ENCODE measurements around the gene CACNA2D3. TPM values are rescaled to one million over a fixed set of nuclear protein-coding genes. Genes with fewer than 3 reads are reported as not detected.

The CACNA2D3 gene
- polyA plus RNA-seq, 3 donors: 8.3 to 21.5 (median 10.4) TPM

DNA sequence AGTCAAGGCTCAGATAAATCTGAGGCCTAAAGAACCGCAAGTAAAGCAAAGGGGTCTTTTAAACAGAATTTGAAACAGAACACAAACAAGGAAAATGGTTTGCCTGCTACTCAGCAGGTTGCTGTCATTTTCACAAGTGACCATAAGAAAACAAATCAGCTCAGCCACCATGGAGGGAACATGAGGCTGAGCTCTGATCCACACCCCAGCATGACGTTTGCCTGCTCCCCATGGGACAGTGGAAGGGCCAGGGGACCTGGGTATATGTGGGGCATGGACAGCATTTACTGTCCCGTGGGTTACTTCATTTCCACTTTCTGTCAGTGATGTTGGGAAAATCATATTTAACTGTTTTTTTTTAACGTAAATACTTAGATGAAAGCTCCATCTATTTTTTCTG is 434.3 kb downstream of the CACNA2D3 start:
- Histone ChIP-seq H3K36me3 (replicated peaks in 1 of 2; ENCODE audit: control insufficient read depth in 1 of 2, insufficient read depth in 2 of 2, low read length in 2 of 2) (no peaks in the 10 kb centered on the region), H3K9me3 (replicated peaks in 1 of 2; ENCODE audit: control insufficient read depth in 1 of 2, insufficient read depth in 1 of 2, low read length in 2 of 2) (no peaks in the 10 kb centered on the region), H3K4me3 (replicated peaks in 1 of 3; ENCODE audit: low read depth in 2 of 3, low read length in 3 of 3) (no peak overlapping the region), H2AFZ (ENCODE audit: insufficient read depth, low read depth, low read length, poor library complexity, severe bottlenecking) (no peak overlapping the region), H3K27ac (ENCODE audit: low read depth in 1 of 2, low read length in 2 of 2) (no peak overlapping the region), H3K79me2 (ENCODE audit: insufficient read depth, low read length) (no peaks in the 10 kb centered on the region), H3K27me3 (ENCODE audit: control insufficient read depth in 2 of 2, insufficient read depth in 2 of 2, low read length in 2 of 2) (no peaks in the 10 kb centered on the region), H3K9ac (ENCODE audit: insufficient read depth, low read length, poor library complexity, severe bottlenecking) (no peak overlapping the region), H3K4me1 (ENCODE audit: control insufficient read depth in 1 of 2, insufficient read depth in 2 of 2, low read length in 2 of 2) (no peaks in the 10 kb centered on the region), H4K20me1 (ENCODE audit: insufficient read depth, low read length) (no peaks in the 10 kb centered on the region), H3K4me2 (replicated peaks; ENCODE audit: extremely low read depth, low read length, poor library complexity, severe bottlenecking) (no peak overlapping the region)
- Mint-ChIP-seq H3K27me3 (ENCODE audit: low read depth in 3 of 3) (peaks cover 0 to 3% (median 0%) of the 10 kb centered on the region in 3 donors), H3K36me3 (no peaks in the 10 kb centered on the region), H3K4me3 (no peak overlapping the region), H3K4me1 (no peaks in the 10 kb centered on the region), H3K27ac (no peak overlapping the region), H3K9me3 (peaks cover 0 to 3% (median 0%) of the 10 kb centered on the region in 7 donors)
- WGBS (ENCODE audit: insufficient coverage): no CpG with 5 or more reads among the region's 4 CpGs
- TF ChIP-seq, protein P1, sequence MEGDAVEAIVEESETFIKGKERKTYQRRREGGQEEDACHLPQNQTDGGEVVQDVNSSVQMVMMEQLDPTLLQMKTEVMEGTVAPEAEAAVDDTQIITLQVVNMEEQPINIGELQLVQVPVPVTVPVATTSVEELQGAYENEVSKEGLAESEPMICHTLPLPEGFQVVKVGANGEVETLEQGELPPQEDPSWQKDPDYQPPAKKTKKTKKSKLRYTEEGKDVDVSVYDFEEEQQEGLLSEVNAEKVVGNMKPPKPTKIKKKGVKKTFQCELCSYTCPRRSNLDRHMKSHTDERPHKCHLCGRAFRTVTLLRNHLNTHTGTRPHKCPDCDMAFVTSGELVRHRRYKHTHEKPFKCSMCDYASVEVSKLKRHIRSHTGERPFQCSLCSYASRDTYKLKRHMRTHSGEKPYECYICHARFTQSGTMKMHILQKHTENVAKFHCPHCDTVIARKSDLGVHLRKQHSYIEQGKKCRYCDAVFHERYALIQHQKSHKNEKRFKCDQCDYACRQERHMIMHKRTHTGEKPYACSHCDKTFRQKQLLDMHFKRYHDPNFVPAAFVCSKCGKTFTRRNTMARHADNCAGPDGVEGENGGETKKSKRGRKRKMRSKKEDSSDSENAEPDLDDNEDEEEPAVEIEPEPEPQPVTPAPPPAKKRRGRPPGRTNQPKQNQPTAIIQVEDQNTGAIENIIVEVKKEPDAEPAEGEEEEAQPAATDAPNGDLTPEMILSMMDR (IDR thresholded peaks at IDR 0.05): no peak
- DNase-seq: no peak
- intact Hi-C loops (cut with micrococcal nuclease): no loop called here

DNA sequence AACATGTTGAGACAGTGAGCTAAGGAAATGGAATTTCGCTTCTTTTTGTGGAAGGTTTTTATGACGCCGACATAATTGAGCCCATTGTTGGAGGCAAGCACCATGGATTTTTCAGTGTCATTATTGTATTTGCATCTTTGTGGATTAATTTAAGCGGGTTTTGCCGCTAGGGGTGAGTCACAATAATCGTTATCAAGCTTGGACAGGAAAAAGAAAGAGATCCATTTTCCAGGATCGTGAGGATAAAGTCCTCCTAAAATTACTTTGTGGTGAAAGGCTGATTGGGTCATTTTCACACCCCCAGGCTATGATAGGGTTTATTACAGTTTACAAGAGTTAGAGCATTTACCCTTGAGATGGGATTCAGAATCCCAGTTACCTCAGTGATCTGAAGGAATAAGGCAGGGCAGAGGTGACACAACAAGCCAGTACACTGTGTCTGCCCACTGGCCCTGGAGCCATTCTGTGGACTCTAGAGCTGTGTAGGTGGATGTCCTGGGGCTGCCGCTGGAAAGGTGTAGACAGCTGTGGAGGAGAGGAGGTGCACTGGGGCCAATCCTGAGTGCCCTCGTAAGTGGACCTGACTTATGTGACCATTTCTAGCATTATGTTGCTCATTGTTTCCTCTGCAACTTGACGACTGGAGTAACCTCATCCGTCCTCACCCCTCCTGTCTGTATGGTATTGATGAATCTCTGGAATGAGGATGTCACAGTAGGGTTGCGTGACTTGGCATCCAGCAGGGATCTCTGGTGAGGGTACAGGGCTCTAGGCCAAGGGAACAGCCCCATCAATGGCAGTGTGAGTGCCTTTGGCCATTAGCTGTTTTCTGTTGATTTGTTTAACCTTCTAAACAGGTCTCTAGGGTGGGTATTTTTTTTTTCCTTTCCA is 435.4 kb downstream of the CACNA2D3 start:
- TF ChIP-seq, protein P1 (IDR thresholded peaks at IDR 0.05): no peak
- Histone ChIP-seq H3K4me3 (replicated peaks in 1 of 3; ENCODE audit: low read depth in 2 of 3, low read length in 3 of 3) (no peak overlapping the region), H3K27ac (ENCODE audit: low read depth in 1 of 2, low read length in 2 of 2) (no peak overlapping the region), H3K4me1 (ENCODE audit: control insufficient read depth in 1 of 2, insufficient read depth in 2 of 2, low read length in 2 of 2) (no peaks in the 10 kb centered on the region), H4K20me1 (ENCODE audit: insufficient read depth, low read length) (no peaks in the 10 kb centered on the region), H3K9ac (ENCODE audit: insufficient read depth, low read length, poor library complexity, severe bottlenecking) (no peak overlapping the region), H3K9me3 (replicated peaks in 1 of 2; ENCODE audit: control insufficient read depth in 1 of 2, insufficient read depth in 1 of 2, low read length in 2 of 2) (no peaks in the 10 kb centered on the region), H3K36me3 (replicated peaks in 1 of 2; ENCODE audit: control insufficient read depth in 1 of 2, insufficient read depth in 2 of 2, low read length in 2 of 2) (no peaks in the 10 kb centered on the region), H3K79me2 (ENCODE audit: insufficient read depth, low read length) (no peaks in the 10 kb centered on the region), H2AFZ (ENCODE audit: insufficient read depth, low read depth, low read length, poor library complexity, severe bottlenecking) (no peak overlapping the region), H3K27me3 (ENCODE audit: control insufficient read depth in 2 of 2, insufficient read depth in 2 of 2, low read length in 2 of 2) (no peaks in the 10 kb centered on the region), H3K4me2 (replicated peaks; ENCODE audit: extremely low read depth, low read length, poor library complexity, severe bottlenecking) (no peak overlapping the region)
- no peaks in the 10 kb centered on the region for H3K36me3 Mint-ChIP-seq
- H3K4me3 Mint-ChIP-seq: no peak overlapping the region
- H3K27ac Mint-ChIP-seq: no peak overlapping the region
- DNase-seq: no peak
- intact Hi-C loops (cut with micrococcal nuclease): no loop called here
- H3K27me3 Mint-ChIP-seq (ENCODE audit: low read depth in 3 of 3): peaks cover 0 to 3% (median 2%) of the 10 kb centered on the region in 3 donors
- H3K4me1 Mint-ChIP-seq: no peaks in the 10 kb centered on the region
- WGBS (ENCODE audit: insufficient coverage): 89% methylated on average over 7 of the region's 12 CpGs
- peaks cover 0 to 3% (median 0%) of the 10 kb centered on the region in 7 donors for H3K9me3 Mint-ChIP-seq

Data from CD14-positive monocyte (primary cell).